ENCODE results near the gene RGMB.

DNA sequence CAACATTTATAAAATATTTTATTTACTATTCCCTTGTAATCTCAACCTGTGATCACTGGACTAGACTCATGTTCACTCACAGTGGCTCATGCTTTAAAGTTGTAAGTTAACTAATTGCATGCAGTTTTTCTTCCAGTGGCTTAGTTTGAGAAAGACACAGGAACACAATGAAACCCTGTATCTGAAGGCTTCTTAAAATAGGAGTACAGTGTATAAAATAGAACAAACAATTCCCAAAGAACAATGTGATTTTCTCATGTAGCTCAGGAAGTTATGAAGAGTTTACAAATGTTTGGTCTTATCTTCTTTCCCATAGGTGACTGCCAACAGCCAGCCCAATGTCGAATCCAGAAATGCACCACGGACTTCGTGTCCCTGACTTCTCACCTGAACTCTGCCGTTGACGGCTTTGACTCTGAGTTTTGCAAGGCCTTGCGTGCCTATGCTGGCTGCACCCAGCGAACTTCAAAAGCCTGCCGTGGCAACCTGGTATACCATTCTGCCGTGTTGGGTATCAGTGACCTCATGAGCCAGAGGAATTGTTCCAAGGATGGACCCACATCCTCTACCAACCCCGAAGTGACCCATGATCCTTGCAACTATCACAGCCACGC, 5.9 kb downstream of the RGMB start:
- TF ChIP-seq CTCF (IDR thresholded peaks at IDR 0.05) (no peak), POLR2A (IDR thresholded peaks at IDR 0.05) (peak in 1 of 3 donors; percentile 11)
